CD14-positive monocyte (primary cell): ENCODE measurements around the gene DTNB. TPM values are rescaled to one million over a fixed set of nuclear protein-coding genes. Genes with fewer than 3 reads are reported as not detected.

Experiments used
- DNase-seq, 3 donors: peaks; one replicate each; pipeline ENCODE4 v3.0.0-alpha.2; 2011 to 2022
- H2AFZ ChIP-seq: 2 replicates; pipeline ENCODE4 v1.6.0; 2012; ENCODE audit warnings: mild to moderate bottlenecking, low read depth, low read length, inconsistent platforms; ENCODE audit not compliant: insufficient read depth, poor library complexity, severe bottlenecking
- H3K27ac ChIP-seq, 2 donors: 1 replicate in 1 of 2; 2 replicates in 1 of 2; pipeline ENCODE4 v1.5.1; 2012 to 2013; ENCODE audit warnings: low read length in 2 of 2, control low read depth in 1 of 2, inconsistent platforms in 1 of 2, low read depth in 1 of 2, mild to moderate bottlenecking in 1 of 2
- H3K27me3 ChIP-seq, 2 donors: one replicate each; pipeline versions ENCODE4 v1.6.0 to v1.6.1; 2011 to 2013; ENCODE audit warnings: low read length in 2 of 2; ENCODE audit not compliant: control insufficient read depth in 2 of 2, insufficient read depth in 2 of 2
- H3K36me3 ChIP-seq, 2 donors: replicated peaks in 1 of 2; 1 replicate in 1 of 2; 2 replicates in 1 of 2; pipeline versions ENCODE4 v1.5.1 to v1.6.1; 2012 to 2013; ENCODE audit warnings: low read length in 2 of 2, control low read depth in 1 of 2, inconsistent platforms in 1 of 2, mild to moderate bottlenecking in 1 of 2; ENCODE audit not compliant: insufficient read depth in 2 of 2, control insufficient read depth in 1 of 2
- H3K4me1 ChIP-seq, 2 donors: 1 replicate in 1 of 2; 2 replicates in 1 of 2; pipeline versions ENCODE4 v1.5.1 to v1.6.1; 2012 to 2013; ENCODE audit warnings: low read length in 2 of 2, control low read depth in 1 of 2, inconsistent platforms in 1 of 2, mild to moderate bottlenecking in 1 of 2, moderate library complexity in 1 of 2; ENCODE audit not compliant: insufficient read depth in 2 of 2, control insufficient read depth in 1 of 2
- H3K4me2 ChIP-seq: replicated peaks from 2 replicates; pipeline ENCODE3; 2012; ENCODE audit warnings: low read length, moderate library complexity, mild to moderate bottlenecking; ENCODE audit not compliant: poor library complexity, severe bottlenecking; ENCODE audit errors: extremely low read depth
- H3K4me3 ChIP-seq, 3 experiments: fragments of 200-600 bp in 1 of 3; sonication (generic) in 1 of 3; replicated peaks in 1 of 3; 1 replicate in 2 of 3; 2 replicates in 1 of 3; pipeline ENCODE4 v1.5.1; 2011 to 2013; ENCODE audit warnings: low read length in 3 of 3, mild to moderate bottlenecking in 3 of 3, control low read depth in 2 of 3, low read depth in 2 of 3, inconsistent platforms in 1 of 3, moderate library complexity in 1 of 3
- H3K79me2 ChIP-seq: 2 replicates; pipeline ENCODE4 v1.6.0; 2012; ENCODE audit warnings: mild to moderate bottlenecking, control low read depth, inconsistent platforms, low read length, moderate library complexity; ENCODE audit not compliant: insufficient read depth
- H3K9ac ChIP-seq: 2 replicates; pipeline ENCODE4 v1.6.0; 2017; ENCODE audit warnings: low read length, mild to moderate bottlenecking; ENCODE audit not compliant: insufficient read depth, poor library complexity, severe bottlenecking
- H3K9me3 ChIP-seq, 2 donors: replicated peaks in 1 of 2; 1 replicate in 1 of 2; 2 replicates in 1 of 2; pipeline versions ENCODE4 v1.5.1 to v1.6.1; 2012 to 2013; ENCODE audit warnings: low read length in 2 of 2, control low read depth in 1 of 2; ENCODE audit not compliant: control insufficient read depth in 1 of 2, insufficient read depth in 1 of 2
- H4K20me1 ChIP-seq: 2 replicates; pipeline ENCODE4 v1.6.0; 2012; ENCODE audit warnings: mild to moderate bottlenecking, low read length, control low read depth, moderate library complexity; ENCODE audit not compliant: insufficient read depth
- H3K27ac Mint-ChIP-seq, 7 donors: one replicate each; pipeline ENCODE4 v1.8.0; 2020; ENCODE audit warnings: mild to moderate bottlenecking in 7 of 7, mixed read lengths in 7 of 7, moderate library complexity in 6 of 7, inconsistent platforms in 2 of 7
- H3K27me3 Mint-ChIP-seq, 3 donors: one replicate each; pipeline ENCODE4 v1.8.0; 2021 to 2022; ENCODE audit warnings: low read depth in 3 of 3, mild to moderate bottlenecking in 3 of 3, mixed read lengths in 3 of 3, moderate library complexity in 3 of 3, inconsistent platforms in 1 of 3
- H3K36me3 Mint-ChIP-seq, 2 donors: one replicate each; pipeline ENCODE4 v1.8.0; 2020; ENCODE audit warnings: mixed read lengths in 2 of 2, inconsistent platforms in 1 of 2, mild to moderate bottlenecking in 1 of 2
- H3K4me1 Mint-ChIP-seq: one replicate; pipeline ENCODE4 v1.8.0; 2020; ENCODE audit warnings: mild to moderate bottlenecking, mixed read lengths
- H3K4me3 Mint-ChIP-seq, 2 donors: one replicate each; pipeline ENCODE4 v1.8.0; 2020; ENCODE audit warnings: mild to moderate bottlenecking in 2 of 2, mixed read lengths in 2 of 2, moderate library complexity in 1 of 2
- H3K9me3 Mint-ChIP-seq, 7 donors: one replicate each; pipeline ENCODE4 v1.8.0; 2020 to 2022; ENCODE audit warnings: mixed read lengths in 7 of 7, mild to moderate bottlenecking in 6 of 7, moderate library complexity in 6 of 7, inconsistent platforms in 2 of 7
- WGBS: methylation state at CpG from one replicate; pipeline ENCODE4 v1.1.5; 2013; ENCODE audit warnings: missing lambda C conversion rate; ENCODE audit not compliant: insufficient coverage; 5-methylcytosine and 5-hydroxymethylcytosine counted together
- intact Hi-C, 2 donors: fragments of 100-400 bp; cut with micrococcal nuclease; formaldehyde crosslinking; loops; one replicate each; pipeline versions ENCODE4 v1.15.0 to v1.15.1; 2023
- polyA plus RNA-seq, 3 donors: library from polyadenylated mRNA; depleted of rRNA in 1 of 3; unstranded in 2 of 3; stranded (reverse) in 1 of 3; fragments of 300-500 nt in 2 of 3; fragments of >200 nt in 1 of 3; fragmentation: Illumina TruSeq in 2 of 3; gene quantifications; 1 replicate in 2 of 3; 2 replicates in 1 of 3; pipeline ENCODE4 v1.2.3, GENCODE V29; 2012 to 2021
- TF ChIP-seq, protein P1 (sequence below): fragments of 200-600 bp; IDR thresholded peaks from one replicate; pipeline ENCODE4 v1.8.0; 2022; ENCODE audit warnings: antibody characterized with exemption, mild to moderate bottlenecking

DTNB gene
- polyA plus RNA-seq, 3 donors, result 3.0 to 4.2 (median 3.3) TPM

DNA sequence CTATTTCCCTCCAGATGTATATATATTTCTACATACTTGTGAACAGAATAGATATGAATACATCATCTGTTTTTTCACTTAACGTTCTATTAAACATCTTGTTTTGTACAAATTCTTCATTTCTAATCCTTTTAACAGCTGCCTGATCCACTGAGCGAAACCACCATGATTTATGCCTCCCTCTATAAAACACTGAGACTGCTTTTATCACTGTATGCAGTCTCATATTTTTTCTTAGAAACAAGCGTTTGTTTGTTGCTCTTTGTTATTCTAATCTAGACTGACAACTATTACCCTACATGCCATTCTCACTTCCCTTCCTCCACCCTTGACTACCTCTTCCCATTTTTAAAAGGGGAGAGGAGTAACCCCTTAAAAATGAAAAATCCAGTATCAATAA, 88.2 kb downstream of the DTNB start:
- H3K36me3 ChIP-seq, result no peaks in the 10 kb centered on the region
- Mint-ChIP-seq H3K4me1 (peaks cover 41% of the 10 kb centered on the region), H3K27ac (peak overlapping the region in 3 of 7 donors; percentile 13 to 72 (median 18)), H3K9me3 (peaks cover 0 to 2% (median 0%) of the 10 kb centered on the region in 7 donors), H3K27me3 (peaks cover 0 to 2% (median 0%) of the 10 kb centered on the region in 3 donors), H3K4me3 (no peak overlapping the region), H3K36me3 (peaks cover 0 to 2% of the 10 kb centered on the region in 2 donors)
- peak in 1 of 3 donors; percentile 4 for DNase-seq
- H3K9ac ChIP-seq, result no peak overlapping the region
- no peaks in the 10 kb centered on the region for H3K27me3 ChIP-seq
- peaks cover 35 to 44% of the 10 kb centered on the region in 2 donors for H3K4me1 ChIP-seq
- H4K20me1 ChIP-seq, result no peaks in the 10 kb centered on the region
- intact Hi-C loops, result no loop called here
- no peak overlapping the region for H3K27ac ChIP-seq
- H3K4me2 ChIP-seq, result no peak overlapping the region
- no peaks in the 10 kb centered on the region for H3K9me3 ChIP-seq
- no peak overlapping the region for H2AFZ ChIP-seq
- no peaks in the 10 kb centered on the region for H3K79me2 ChIP-seq
- H3K4me3 ChIP-seq, result no peak overlapping the region
- TF ChIP-seq, protein P1, sequence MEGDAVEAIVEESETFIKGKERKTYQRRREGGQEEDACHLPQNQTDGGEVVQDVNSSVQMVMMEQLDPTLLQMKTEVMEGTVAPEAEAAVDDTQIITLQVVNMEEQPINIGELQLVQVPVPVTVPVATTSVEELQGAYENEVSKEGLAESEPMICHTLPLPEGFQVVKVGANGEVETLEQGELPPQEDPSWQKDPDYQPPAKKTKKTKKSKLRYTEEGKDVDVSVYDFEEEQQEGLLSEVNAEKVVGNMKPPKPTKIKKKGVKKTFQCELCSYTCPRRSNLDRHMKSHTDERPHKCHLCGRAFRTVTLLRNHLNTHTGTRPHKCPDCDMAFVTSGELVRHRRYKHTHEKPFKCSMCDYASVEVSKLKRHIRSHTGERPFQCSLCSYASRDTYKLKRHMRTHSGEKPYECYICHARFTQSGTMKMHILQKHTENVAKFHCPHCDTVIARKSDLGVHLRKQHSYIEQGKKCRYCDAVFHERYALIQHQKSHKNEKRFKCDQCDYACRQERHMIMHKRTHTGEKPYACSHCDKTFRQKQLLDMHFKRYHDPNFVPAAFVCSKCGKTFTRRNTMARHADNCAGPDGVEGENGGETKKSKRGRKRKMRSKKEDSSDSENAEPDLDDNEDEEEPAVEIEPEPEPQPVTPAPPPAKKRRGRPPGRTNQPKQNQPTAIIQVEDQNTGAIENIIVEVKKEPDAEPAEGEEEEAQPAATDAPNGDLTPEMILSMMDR, result no peak
- WGBS, result no CpG with 5 or more reads among the region's 3 CpGs

DNA sequence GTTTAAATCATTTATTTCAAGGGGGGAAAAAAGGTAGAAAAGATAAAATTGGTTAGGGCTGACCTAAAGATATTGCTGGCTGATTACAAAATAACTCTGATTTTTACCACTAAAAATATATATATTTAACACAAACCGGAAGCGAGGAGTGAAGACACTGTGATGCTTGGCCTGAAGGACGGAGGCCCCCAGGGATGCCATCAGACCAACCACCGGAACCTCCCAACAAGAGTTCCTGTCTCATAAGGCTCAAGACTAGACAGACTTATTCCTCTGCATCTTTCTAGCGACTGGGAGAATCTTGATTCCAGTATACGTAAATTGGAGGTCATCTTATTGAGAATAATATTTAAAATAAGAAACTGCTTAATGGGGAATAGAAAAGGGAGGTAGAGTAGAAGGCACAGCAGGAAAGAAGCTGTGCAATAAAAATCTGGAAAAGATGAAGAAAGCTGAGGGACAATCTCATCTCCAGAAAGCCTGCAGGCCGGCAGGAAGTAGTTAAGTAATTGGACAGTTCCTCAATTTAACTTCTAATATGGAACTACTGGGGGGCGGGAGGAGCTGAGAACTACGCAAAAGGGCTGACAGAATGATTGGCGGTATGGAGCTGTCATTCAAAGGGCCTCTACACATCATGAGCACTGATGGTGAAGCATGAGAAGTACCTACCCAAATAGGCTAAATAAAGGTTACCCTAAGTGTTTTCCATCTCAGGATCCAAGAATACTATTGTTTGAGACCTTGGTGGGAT, 91.1 kb downstream of the DTNB start:
- H3K4me2 ChIP-seq, result peak overlapping the region; percentile 38

More for the DNA sequence above, 91.1 kb downstream of the DTNB start:
- TF ChIP-seq, protein P1, result no peak
- Mint-ChIP-seq H3K4me1 (peaks cover 32% of the 10 kb centered on the region), H3K9me3 (peaks cover 0 to 2% (median 0%) of the 10 kb centered on the region in 7 donors), H3K4me3 (peak overlapping the region in 1 of 2 donors; percentile 39), H3K36me3 (peaks cover 2 to 4% of the 10 kb centered on the region in 2 donors), H3K27me3 (peaks cover 0 to 2% (median 0%) of the 10 kb centered on the region in 3 donors), H3K27ac (peak overlapping the region; percentile 70 to 94 (median 82))
- Histone ChIP-seq H3K79me2 (no peaks in the 10 kb centered on the region), H3K4me1 (peaks cover 29 to 34% of the 10 kb centered on the region in 2 donors), H3K36me3 (no peaks in the 10 kb centered on the region), H3K9me3 (no peaks in the 10 kb centered on the region), H3K9ac (no peak overlapping the region), H2AFZ (peak overlapping the region; percentile 17), H4K20me1 (no peaks in the 10 kb centered on the region), H3K27ac (peak overlapping the region; percentile 61), H3K4me3 (peak overlapping the region in 1 of 3 experiments; percentile 23), H3K27me3 (no peaks in the 10 kb centered on the region)
- no CpG with 5 or more reads among the region's 10 CpGs for WGBS
- intact Hi-C loops, result no loop called here
- peak; percentile 77 to 86 (median 81) for DNase-seq
